Esophagus (tissue), 2 donors: ENCODE data around the gene DDA1. TPM values are rescaled to one million over a fixed set of nuclear protein-coding genes. Genes with fewer than 3 reads are reported as not detected.

Source experiments
- H3K27ac ChIP-seq, 2 donors: one replicate each; pipeline ENCODE4 v1.5.1; 2013; ENCODE audit warnings: low read depth in 2 of 2, mild to moderate bottlenecking in 2 of 2, inconsistent platforms in 1 of 2, low read length in 1 of 2, moderate library complexity in 1 of 2
- H3K27me3 ChIP-seq, 2 donors: one replicate each; pipeline ENCODE4 v1.6.1; 2013; ENCODE audit warnings: low read length in 2 of 2, control low read depth in 1 of 2, mild to moderate bottlenecking in 1 of 2; ENCODE audit not compliant: insufficient read depth in 2 of 2, control insufficient read depth in 1 of 2
- H3K36me3 ChIP-seq, 2 donors: one replicate each; pipeline ENCODE4 v1.6.1; 2013; ENCODE audit warnings: low read length in 1 of 2; ENCODE audit not compliant: control insufficient read depth in 2 of 2, insufficient read depth in 2 of 2
- H3K4me1 ChIP-seq, 2 donors: one replicate each; pipeline ENCODE4 v1.6.1; 2013; ENCODE audit warnings: low read length in 1 of 2; ENCODE audit not compliant: control insufficient read depth in 2 of 2, insufficient read depth in 2 of 2
- H3K4me3 ChIP-seq, 2 donors: one replicate each; pipeline ENCODE4 v1.5.1; 2013; ENCODE audit warnings: low read length in 2 of 2, mild to moderate bottlenecking in 2 of 2, low read depth in 1 of 2, moderate library complexity in 1 of 2
- H3K9me3 ChIP-seq, 2 donors: one replicate each; pipeline ENCODE4 v1.6.1; 2013; ENCODE audit warnings: mild to moderate bottlenecking in 2 of 2, low read depth in 1 of 2, low read length in 1 of 2, moderate library complexity in 1 of 2; ENCODE audit not compliant: control insufficient read depth in 2 of 2, insufficient read depth in 1 of 2
- WGBS, 2 donors: extraction: QIAGEN DNeasy Blood & Tissue Kit; methylation state at CpG; one replicate each; pipeline ENCODE4 v1.1.7; 2013; 5-methylcytosine and 5-hydroxymethylcytosine counted together
- polyA plus RNA-seq, 2 donors: library from polyadenylated mRNA; stranded (reverse); fragments of 200-250 nt; gene quantifications; one replicate each; pipeline ENCODE4 v1.2.3, GENCODE V29; 2013
- donor health status: healthy with polysubstance abuse.
- donor health status: Bipolar disorder and iron deficiency.

Gene DDA1
- polyA plus RNA-seq, 2 donors, result 40.3 to 41.4 TPM

- WGBS, 2 donors, result 25 to 28% methylated on average over 8 of the region's 8 CpGs
- H3K36me3 ChIP-seq, result no peaks in the 10 kb centered on the region
- H3K27me3 ChIP-seq, result no peaks in the 10 kb centered on the region
- H3K27ac ChIP-seq, result no peak overlapping the region
- H3K9me3 ChIP-seq, result no peaks in the 10 kb centered on the region
- no peaks in the 10 kb centered on the region for H3K4me1 ChIP-seq
- H3K4me3 ChIP-seq, result no peak overlapping the region
Measured at GRCh38 chr19:17370026-17370587, 60.7 kb downstream of the DDA1 start.

Other genes with a start within 250 kb of the DDA1 start
- gene HAUS8, start 234.1 kb upstream of the DDA1 start, polyA plus RNA-seq, result 1 to 10 TPM; 7.8 to 9.3 TPM
- 10 to 100 TPM; 24.2 to 41.2 TPM for gene MYO9B, start 233.8 kb upstream of the DDA1 start, polyA plus RNA-seq
- 10 to 100 TPM; 32.8 to 37.7 TPM for gene USE1, start 94.2 kb upstream of the DDA1 start, polyA plus RNA-seq
- gene OCEL1, start 83.3 kb upstream of the DDA1 start, polyA plus RNA-seq, result 10 to 100 TPM in 1 of 2 donors, 1 to 10 TPM in 1; 7.9 to 12.7 TPM
- 10 to 100 TPM; 33.3 to 45.5 TPM for gene NR2F6, start 63.6 kb upstream of the DDA1 start, polyA plus RNA-seq
- gene USHBP1, start 44.8 kb upstream of the DDA1 start, polyA plus RNA-seq, result 1 to 10 TPM; 1.5 to 2.9 TPM
- gene BABAM1, start 42.1 kb upstream of the DDA1 start, polyA plus RNA-seq, result 10 to 100 TPM; 39.1 to 52.7 TPM
- under 1 TPM; 0.22 to 0.45 TPM for gene ANKLE1, start 27.7 kb upstream of the DDA1 start, polyA plus RNA-seq
- 1 to 10 TPM; 3.4 to 4.5 TPM for gene ABHD8, start 6.1 kb upstream of the DDA1 start, polyA plus RNA-seq
- 100 to 1,000 TPM in 1 of 2 donors, 10 to 100 TPM in 1; 72.1 to 102 TPM for gene MRPL34, start 3.7 kb upstream of the DDA1 start, polyA plus RNA-seq
- 10 to 100 TPM in 1 of 2 donors, 1 to 10 TPM in 1; 9.7 to 28.0 TPM for gene ANO8, start 25.3 kb downstream of the DDA1 start, polyA plus RNA-seq
- 10 to 100 TPM; 13.5 to 20.2 TPM for gene GTPBP3, start 28.0 kb downstream of the DDA1 start, polyA plus RNA-seq
- gene PLVAP, start 67.8 kb downstream of the DDA1 start, polyA plus RNA-seq, result 10 to 100 TPM; 29.5 to 30.7 TPM
- not detected for gene CCDC194, start 84.6 kb downstream of the DDA1 start, polyA plus RNA-seq
- gene BST2, start 96.1 kb downstream of the DDA1 start, polyA plus RNA-seq, result 10 to 100 TPM in 1 of 2 donors, 1 to 10 TPM in 1; 8.5 to 17.6 TPM
- gene MVB12A, start 110.5 kb downstream of the DDA1 start, polyA plus RNA-seq, result 10 to 100 TPM; 64.2 to 66.8 TPM
- under 1 TPM; 0.13 to 0.20 TPM for gene TMEM221, start 139.1 kb downstream of the DDA1 start, polyA plus RNA-seq
- gene NXNL1, start 151.4 kb downstream of the DDA1 start, polyA plus RNA-seq, result not detected
- gene SLC27A1, start 161.0 kb downstream of the DDA1 start, polyA plus RNA-seq, result 1 to 10 TPM; 5.4 to 8.7 TPM
- 100 to 1,000 TPM in 1 of 2 donors, 10 to 100 TPM in 1; 90.6 to 119 TPM for gene PGLS, start 202.1 kb downstream of the DDA1 start, polyA plus RNA-seq
- gene COLGALT1, start 246.1 kb downstream of the DDA1 start, polyA plus RNA-seq, result 10 to 100 TPM; 23.6 to 24.8 TPM